ENCODE data around the gene TMEM266.
A peak's percentile ranks its signal among the peaks of the same experiment; 100 is the strongest.

TMEM266 gene

DNA sequence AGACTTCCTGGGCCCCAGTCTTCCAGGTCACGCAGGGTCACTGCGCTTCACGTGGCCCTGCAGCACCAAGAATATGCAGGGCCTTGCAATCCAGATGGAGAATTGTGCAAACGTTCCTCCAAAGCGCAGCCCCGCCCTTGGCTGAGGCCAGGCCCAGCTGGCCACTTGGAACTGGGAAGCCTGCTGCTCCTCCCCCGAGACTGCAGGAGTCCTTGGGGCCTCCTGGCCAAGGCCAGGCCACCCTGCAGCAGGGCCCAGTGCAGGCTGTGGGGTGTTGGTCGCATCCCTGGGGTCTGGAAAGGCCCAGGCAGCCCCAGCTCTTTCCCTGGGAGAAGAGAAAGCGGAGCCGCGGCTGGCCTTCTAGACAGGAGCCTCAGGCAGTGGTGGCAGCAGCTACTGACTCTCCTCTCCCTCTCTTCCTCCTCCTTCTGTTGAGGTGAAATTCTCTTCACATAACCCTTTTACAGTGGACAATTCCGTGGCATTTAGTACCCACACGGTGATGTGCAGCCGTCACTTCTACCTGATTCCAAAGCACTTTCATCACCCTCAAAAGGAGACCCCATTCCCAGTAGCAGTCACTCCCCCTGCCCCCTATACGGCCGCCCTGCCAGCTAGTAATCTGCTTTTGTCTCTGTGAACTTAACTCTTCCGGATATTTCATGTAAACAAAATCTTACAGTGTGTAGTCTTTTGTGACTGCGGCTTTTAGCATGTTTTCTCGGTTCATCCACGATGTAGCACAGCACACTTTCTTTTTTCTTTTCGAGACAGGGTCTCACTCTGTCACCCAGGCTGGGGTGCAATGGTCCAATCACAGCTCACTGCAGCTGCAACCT lies 103.9 kb downstream of the TMEM266 start:
- no peak for DNase-seq

DNA sequence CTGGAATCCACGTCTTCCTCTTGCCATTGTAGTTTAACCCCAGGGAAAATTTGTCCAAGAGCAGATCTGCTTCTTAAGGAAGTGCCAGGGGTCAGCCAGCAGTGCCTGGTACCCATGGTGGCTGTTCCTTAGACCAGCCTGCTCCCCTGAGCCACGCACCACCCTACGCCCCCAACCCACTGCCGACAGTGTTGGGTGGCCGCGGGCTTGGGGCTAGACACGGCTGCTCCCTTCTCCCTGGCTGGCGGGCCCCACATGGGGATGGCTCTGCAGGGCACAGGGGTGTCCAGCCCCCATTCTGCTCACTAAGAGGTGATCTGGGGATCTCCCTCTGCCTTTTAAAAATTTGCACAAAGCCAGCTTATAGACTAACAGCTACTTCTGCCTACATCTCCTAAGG lies 104.8 kb downstream of the TMEM266 start:
- DNase-seq: no peak

DNA sequence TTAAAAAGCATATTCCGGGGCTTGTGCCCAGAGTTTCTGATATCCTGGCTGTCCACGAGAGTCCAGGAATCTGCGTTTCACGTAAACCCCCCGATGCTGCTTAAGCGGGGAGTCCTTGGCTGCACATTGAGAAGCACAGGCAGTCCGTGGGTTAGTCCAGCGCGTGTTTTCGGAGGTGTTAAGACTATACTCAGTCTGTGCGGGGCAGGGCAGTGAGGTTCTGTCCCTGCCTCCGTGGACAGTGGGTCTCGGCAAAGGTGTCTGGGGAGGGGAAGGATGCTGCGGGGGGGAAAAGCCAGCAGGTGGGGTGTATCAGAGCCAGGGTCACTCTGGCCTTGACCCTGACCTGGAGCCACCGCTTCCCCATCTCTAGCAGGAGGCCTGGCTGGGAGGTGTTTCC lies 106.2 kb downstream of the TMEM266 start:
- no peak for DNase-seq

DNA sequence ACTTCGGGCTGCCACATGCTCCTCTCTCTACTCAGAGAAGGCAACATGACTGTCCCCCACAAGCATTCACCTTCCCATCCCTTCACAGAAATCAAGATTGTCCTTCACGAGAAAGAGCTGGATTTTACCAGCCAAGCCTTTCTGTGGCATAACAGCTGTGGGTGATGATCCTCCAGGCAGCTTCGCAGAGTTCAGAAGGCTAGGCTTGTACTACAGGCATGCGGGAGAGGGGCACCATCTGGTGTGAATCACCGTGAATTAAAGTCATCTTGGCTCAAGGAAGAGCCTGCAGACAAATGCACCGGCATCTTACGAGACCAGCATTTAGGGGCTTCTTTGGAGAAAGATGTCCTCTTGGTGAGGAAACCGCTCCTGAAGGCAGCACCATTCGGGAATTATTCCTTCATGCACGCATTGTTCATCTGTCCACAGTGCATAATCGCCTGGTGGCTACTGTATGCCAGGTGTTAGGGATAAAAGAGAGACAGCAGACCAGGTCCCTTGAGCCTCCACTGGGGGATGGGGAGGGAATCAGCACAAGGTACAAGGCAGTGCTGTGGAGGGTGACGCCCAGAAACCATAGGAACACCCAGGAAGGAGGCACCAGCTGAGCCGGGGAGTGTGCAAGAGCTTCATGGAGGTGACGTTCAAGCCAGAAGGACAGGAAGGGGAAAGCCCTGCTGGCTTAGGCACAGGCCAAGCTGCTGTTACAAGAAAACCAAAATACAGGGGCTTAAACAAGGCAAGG lies 108.6 kb downstream of the TMEM266 start:
- DNase-seq: no peak

DNA sequence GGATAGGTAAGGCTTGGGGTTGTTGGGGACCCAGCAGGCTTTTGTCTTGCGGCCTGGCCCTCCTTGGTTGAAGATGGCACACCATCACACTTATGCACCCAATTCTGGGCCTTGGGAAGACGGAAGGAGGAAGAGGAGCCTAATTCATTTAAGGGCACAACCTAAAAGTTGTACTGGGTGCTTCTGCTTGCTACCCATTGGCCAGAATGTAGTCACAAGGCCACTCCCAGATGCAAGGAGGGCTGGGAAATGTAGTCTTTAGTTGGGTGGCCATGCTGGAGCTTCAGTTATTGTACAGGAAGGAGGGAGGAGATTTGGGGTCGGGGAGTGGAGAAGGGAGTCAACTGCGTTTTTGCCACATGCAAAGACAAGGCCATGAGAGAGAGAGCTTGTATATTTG lies 109.2 kb downstream of the TMEM266 start:
- DNase-seq: no peak

DNA sequence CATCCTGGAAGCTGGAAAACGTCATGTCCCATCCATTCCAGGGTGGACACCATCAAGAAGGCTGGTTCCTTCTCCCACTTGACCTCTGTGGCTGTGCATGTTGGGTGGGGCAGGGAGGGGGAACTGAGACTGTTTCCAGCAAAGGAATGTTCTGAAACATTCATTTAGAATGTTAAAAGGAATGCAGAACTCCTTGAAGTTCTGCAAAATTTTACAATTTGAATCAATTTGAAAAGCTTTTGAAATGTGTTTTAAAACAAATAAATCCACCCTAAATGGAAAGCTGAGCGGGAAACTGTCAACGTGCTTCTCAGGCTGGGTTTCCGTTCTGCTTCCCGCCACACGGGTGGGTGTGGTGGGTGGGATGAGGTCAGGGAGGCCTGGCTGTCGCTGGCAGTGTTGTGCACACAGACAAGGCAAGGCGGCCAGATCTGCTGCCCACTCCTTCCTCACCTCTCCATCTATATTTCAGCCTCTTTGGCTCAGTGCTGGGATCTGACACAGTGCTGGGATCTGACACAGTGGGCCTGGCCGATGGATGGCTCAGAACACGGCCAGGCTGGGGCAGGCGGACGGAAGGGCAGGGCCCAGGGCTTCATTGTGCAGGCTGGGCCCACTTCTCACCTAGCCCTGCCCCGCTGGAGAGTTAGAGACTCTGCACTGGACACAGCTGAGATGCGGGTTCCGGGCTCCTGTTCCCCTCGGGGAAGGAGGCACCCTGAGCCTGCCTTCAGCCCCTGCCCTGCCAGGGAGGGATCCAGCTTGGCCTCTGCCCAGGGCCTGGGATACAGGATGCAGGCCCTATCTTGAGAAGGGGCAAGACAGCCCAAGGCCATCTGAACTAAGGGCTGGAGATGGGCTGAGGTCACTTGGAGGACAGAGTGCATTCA lies 110.4 kb downstream of the TMEM266 start:
- DNase-seq: no peak

DNA sequence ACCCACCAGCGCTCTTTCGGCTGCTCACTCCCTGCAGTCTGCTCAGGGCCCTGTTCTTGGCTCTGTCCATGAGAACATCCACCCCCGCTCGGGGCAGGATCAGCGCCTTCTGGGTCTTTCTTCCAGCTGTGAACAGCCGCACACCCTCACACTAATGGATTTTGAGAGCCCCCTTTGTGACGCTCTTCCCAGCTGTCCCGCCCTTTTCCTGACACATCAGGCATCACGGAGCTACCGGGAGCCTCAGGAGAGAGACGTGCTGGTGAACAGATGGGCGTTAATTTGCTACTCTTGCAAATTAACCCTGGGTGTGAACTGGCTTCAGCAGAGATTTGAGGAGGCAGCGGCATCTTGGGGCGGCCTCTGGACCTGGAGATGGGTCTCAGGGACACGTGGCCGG lies 113.0 kb downstream of the TMEM266 start:
- no peak for DNase-seq

DNA sequence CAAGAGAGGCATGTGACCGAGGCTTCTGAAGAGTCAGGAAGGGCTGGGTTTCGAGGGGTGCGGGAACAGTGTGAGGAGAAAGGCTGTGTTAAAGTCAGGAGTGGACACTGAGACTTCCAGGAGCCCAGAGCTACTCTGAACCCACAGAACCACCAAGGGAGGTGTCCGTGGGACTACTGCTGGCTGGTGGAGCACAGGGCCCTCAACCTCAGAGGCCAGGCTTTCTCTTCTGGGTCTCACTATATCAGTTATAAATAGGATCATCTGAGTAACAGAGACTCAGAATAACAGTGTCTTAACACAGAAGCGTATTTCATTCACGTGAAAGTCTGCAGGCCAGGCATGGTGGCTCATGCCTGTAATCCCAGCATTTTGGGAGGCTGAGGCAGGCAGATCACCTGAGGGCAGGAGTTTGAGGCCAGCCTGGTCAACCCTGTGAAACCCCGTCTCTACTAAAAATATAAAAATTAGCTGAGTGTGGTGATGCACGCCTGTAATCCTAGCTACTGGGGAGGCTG lies 113.6 kb downstream of the TMEM266 start:
- DNase-seq: no peak

DNA sequence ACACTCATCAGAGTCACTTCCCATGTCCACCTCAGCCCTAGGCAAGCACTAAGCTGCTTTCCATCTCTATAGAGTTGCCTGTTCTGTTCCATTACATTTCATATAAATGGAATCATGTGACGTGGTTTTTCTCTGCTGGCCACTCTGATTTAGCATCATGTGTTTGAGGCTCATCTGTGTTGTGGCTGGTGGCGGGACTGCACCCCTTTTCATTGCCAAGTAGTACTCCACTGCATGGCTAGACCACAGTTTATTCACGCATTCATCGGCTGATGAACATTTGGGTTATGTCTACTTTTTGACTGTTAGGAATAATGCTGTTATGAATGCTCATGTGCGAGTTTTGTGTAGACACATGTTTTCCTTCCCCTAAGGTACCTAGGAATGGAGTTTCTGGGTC lies 114.9 kb downstream of the TMEM266 start:
- DNase-seq: no peak

DNA sequence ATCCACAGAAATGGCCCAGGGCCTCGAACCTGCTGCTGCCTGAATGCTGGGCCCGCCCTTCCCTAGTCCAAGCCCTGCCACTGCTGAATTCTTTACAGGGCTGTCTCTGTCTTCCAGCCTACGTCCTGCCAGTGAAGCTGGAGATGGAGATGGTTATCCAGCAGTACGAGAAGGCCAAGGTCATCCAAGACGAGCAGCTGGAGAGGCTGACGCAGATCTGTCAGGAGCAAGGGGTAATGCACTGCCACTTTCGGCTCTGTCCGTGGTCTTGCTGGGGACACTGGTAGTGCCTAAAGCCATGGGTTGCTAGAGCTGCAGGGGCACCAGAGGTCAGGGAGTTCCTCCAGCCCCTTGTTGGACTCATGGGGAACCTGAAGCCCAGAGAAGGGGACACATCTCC lies 115.7 kb downstream of the TMEM266 start:
- no peak for DNase-seq

DNA sequence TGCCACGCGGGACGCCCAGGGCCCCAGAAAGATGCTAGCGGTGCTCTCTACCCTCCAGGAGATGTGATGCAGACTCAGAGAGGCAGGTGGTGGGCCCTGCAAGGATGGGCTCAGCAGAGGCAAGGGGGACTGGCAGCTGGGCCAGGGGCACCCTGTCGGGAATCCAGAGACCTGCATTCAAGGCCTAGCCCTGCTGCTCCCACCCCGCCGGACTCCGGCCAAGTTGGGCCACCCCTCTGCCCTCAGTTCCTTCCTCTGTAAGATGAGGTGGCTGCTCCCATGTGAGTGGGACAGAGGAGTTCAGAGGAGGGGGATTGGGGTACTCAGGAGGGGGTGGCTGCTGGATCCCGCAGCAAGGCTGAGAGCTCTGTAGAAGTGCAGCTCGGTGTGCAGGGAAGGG lies 116.3 kb downstream of the TMEM266 start:
- no peak for DNase-seq

DNA sequence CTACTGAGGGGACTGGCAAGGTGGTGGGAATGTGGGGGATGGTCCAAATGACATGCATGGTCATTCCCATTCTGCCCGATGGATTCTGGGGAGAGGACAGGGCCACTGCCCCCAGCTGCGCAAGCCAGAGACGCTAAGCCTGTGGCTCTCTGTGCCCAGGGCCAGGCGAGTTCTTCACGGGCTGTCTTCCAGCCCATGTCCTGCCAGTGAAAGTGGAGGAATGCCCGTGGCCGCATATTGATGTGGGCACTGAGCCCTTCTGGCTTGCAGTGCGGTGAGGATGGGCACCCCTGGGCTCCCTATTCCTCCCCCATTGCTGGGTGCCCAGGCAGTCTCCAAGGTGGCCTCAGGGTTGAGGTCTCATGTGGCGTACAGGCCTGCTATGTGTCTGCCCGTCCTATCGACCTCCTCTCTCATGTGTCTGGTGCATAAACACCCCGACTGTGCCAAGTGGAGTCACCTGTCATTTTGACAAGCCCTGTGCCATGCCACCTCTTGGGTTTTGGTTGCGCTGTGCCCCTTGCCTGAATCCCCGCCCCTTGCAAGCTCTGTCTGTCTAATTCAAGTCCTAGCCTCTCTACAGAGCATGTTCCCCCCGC lies 116.8 kb downstream of the TMEM266 start:
- DNase-seq: no peak

DNA sequence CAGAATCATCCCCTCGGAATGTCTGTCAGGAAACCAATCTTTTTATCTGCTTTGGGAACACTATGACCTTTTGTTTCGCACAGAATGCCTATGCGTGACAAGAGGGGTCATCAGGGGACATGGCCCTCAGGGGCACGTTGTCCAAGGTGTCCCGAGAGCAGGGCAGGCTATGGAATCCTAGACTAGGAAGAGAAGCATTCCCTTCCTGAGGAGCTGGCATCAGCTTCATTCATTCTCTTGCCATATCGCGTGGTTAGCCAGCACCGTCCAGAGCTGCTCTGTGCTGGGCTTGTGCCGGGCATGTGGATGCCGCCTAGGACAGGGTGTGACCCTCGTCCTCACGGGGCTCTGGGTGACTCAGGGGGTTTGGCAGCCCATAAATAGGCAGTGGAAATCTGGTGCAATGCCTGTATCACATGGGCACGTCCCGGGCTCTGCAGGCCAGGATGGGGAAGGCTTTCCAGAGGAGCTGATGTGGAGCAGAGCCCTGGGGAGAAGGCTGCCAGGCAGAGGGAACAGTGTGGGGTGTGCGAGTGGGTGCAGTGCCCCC lies 117.8 kb downstream of the TMEM266 start:
- no peak for DNase-seq

DNA sequence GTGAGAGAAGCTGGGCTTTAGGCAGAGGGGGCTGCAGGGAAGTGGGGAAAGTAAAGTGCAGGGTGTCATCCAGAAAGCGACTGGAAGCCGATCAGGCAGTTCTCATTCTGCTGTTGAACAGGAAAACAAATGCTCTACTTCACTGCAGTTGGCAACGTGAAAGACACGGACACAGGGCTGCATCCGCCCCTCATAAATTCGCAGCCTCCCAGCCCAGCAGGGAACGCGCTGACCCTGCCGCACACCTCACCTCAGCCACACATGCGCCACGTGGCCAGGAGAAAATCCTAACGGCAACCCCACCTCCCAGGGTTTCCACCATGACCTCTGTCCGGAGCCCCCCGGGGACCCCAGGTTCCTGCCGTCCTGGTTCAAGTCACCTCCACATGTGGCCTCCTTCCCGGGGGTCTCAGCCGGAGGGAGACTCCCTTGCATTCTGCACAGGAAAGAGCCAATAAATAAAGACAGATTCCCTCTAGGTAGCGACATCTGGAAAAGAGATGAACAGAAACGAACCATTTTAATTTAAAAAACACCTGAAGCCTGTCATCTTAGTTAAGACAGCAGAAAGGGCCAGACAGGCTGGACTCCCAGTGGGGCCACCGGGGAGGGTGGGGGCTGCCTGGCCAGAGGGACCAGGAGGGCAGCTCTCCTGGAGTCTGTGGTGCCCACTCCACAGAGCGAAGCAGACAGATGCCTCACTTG lies 118.7 kb downstream of the TMEM266 start:
- no peak for DNase-seq

DNA sequence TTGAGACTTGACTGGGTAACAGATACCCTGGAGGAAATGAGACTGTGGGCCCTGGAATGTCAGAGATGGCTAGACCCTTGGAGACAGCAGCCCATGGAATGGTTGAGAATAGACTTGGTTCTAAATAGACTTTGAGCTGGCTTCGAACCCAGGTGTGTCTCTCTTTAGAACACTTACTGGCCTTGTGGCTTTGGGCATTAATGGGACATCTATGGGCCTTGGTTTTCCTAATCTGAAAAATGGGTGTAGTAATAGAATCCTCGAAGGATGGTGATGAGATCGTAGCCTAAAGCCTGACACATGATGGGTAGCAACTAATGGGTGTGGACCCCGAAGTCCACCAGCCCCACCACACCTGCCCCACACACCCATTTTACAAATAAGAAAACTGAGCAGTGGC lies 119.2 kb downstream of the TMEM266 start:
- no peak for DNase-seq

DNA sequence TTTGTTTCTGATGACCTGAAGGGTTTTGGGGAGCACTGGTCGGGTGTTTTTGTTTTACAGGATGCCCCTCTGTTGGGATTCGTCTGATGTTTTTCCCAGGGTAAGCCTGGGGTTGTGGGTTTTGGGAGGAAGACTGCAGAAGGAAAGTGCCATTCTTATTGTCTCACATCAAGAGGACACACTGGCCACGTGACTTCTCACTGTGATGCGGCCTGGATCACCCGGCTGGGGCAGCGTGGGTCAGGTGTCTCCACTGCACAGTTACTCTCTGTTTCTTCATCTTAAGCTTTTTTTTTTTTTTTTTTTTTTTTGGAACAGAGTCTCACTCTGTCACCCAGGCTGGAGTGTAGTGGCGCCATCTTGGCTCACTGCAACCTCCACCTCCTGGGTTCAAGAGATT lies 120.5 kb downstream of the TMEM266 start:
- DNase-seq: no peak

DNA sequence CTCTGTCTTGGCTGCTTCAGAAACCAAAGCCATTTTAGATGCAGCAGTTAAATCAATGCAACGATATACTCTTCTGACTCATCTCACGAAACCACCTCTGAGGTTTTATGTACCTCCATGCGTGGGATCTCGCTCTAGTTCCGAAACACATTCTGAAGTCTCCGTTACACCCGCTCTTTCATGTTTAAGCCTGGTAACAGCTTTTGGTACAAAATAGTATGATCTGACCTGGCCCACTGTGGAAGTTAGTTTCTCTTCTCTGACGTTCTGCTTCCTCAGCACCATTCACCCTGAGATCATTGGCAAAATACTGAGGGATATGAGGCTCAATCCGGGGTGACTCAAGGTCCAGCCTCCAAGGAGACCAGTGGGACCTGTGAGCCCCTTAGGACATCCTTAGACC lies 121.9 kb downstream of the TMEM266 start:
- peak; percentile 34 for DNase-seq

DNA sequence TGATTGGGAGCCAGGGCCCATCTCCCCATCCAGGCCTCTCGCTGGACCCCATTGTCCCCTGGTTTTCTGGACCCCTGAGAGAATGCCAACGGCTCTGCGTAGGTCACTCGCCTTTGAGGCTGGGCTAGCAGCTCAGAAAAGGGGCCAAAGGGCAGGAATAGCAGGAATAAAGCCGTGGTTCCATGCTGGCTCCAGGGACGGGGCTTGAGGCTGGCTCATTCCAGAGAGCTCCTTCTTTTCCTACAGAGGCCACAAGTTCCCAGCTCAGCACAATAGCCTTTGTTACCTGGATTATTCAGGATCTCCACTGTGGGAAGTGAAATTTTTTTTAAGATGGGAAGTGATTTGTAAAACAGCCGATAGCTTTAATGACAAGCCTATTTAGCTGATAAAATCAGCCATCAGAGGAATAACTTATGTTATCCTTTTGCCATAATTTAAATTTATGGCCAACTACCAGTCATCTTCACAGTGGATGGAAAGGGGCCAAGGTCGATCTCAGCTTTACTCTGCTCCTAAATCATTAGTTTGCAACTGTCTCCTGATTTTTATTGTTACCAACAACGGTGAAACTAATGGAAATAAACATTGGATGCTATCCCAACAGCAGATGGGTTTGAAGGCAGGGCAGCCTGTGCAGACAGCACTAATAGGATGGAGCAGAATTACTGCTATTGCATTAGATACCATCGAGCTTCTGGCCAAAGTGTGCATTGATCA lies 124.3 kb downstream of the TMEM266 start:
- DNase-seq: no peak

DNA sequence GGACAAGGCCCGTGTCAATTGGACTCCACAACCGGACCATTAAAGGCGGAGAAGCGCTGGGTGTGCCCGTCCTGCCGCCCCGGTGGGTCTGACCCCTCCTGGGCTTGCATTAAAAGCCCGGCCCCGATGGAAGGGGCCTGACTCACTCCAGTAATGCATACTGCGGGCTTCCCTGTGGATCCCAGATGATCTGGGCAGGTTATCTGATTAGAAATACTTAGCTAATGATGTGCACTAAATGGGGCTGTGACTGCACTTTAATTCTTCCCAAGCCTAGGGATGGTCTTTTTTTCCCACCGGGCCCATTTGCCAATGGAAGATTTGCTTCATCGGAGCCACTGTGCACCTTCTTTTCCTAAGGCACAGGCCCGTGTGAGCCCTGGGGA lies 124.9 kb downstream of the TMEM266 start:
- no peak for DNase-seq

DNA sequence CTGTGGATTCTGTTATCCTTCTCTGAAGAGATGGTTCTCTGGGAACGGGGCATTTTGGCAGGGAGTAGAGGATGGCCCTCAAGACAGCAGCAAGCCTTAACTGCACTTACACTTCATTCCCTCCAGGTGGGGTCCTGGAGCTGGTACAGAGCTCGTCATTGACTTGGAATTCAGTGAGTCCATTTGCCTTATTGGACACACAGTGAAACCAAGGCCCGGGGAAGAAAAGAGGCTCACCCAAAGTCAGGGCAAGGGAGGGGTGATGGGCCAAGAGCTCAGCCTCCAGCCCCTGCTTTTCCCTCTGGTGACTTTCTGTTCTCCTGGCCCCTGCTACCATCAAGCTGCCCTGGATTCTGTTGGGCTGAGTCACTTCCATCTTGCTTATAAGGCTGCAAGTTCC lies 125.9 kb downstream of the TMEM266 start:
- no peak for DNase-seq

DNA sequence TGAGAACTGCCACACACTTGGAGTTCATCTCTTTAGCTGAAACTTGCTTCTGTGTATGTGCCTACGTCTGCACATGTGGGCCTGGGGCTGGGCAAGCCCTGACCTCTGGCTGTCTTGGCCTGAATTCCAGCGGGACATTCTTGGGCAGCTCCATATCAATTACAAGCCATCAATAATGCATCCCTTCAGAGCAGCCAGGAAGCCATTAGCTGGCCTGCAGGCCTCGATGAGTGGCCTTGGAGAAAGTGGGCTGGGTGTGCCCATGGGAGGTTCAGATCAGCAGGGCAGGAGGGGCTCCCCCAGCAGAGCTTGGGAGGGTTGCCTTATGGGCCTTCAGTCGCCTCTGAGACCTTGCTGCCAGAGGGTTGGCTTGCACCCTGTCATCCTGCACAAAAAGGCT lies 127.4 kb downstream of the TMEM266 start:
- DNase-seq: no peak

All from stimulated activated naive CD4-positive, alpha-beta T cell treated with Interleukin-2 at 50 U/mL for 16 hours (primary cell).